GM10266 (cell line): Measurements from ENCODE around the gene LRRC41.

ENCODE experiments used
- DNase-seq: peaks from one replicate; pipeline ENCODE4 v3.0.0; 2012; ENCODE audit errors: extremely low spot score
- CTCF ChIP-seq: IDR thresholded peaks from 2 replicates; pipeline ENCODE4 v1.5.1; 2012; ENCODE audit warnings: mild to moderate bottlenecking, low read depth; ENCODE audit not compliant: control insufficient read depth, insufficient read depth; ENCODE audit errors: missing control alignments

The LRRC41 gene

GRCh38 chr1:46300673-46301405, 2.6 kb downstream of the LRRC41 start:
- no peak for DNase-seq
- no peak for TF ChIP-seq CTCF

DNA sequence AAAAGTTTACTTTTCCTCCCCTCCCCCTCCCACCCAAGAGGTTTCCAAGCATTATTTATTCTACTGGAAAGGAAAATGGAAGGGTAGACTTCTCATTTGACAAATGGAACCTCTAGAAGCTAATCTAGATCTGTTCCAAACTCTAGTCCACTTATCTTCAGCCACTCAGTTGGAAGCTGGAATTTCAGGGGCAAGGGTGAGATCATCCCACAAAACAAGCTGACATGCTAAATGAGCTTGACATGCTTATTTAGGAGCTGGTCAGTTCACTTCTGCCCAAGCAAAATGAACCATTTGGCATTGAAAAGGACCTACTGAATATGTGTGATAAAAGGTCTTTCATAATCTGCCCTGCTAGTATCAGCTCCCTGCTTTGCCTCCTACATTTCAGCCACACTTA, 5.0 kb downstream of the LRRC41 start:
- DNase-seq, result no peak

DNA sequence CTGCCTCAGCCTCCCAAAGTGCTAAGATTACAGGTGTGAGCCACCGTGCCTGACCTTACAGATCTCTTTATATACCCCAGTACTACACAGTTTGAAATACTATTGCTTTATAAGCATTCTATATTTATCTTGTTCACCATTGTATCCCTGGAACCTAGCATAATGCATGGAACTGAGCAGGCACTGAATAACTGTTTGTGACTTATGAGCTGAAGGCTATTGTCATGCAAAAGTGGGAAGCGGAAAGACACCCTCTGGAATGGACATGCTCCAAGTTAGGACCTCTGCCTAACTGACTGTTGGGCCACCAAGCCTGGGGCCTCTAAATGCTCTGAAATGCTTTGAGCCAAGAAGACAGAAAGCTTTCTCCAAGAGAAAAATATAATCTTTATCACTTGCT, 8.1 kb downstream of the LRRC41 start:
- no peak for TF ChIP-seq CTCF
- no peak for DNase-seq

More for the DNA sequence above, 5.0 kb downstream of the LRRC41 start:
- no peak for TF ChIP-seq CTCF

DNA sequence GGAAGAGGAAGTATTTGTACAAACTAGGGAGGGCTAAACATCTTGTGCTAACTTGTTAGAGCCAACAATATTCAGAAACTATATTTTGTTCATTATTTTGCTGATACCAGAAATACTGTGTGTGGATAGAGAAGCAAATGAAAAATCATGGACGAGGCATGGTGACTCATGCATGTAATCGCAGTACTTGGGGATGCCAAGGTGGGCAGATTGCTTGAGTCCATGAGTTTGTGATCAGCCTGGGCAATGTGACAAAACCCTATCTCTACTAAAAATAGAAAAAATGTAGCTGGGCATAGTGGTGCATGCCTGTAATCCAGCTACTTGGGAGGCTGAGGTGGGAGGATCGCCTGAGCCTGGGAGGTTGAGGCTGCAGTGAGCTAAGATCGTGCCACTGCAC, 13.4 kb downstream of the LRRC41 start:
- TF ChIP-seq CTCF, result no peak
- DNase-seq, result no peak

DNA sequence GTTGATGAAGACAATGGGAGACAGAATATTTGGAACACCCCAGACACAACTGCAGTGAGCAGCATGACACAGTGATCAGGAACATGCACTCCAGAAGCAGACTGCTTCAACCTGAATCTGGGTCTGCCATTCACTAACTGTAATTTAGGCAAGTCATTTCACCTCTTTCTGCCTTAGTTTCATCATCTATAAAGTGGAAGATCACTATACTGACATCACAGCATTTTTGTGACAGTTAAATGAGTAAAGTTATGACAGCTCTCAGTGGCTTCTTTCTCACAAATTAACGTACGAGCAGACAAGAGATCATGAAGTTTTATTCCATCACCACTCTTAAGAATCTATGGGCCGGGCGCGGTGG, 14.3 kb downstream of the LRRC41 start:
- TF ChIP-seq CTCF, result no peak
- no peak for DNase-seq

DNA sequence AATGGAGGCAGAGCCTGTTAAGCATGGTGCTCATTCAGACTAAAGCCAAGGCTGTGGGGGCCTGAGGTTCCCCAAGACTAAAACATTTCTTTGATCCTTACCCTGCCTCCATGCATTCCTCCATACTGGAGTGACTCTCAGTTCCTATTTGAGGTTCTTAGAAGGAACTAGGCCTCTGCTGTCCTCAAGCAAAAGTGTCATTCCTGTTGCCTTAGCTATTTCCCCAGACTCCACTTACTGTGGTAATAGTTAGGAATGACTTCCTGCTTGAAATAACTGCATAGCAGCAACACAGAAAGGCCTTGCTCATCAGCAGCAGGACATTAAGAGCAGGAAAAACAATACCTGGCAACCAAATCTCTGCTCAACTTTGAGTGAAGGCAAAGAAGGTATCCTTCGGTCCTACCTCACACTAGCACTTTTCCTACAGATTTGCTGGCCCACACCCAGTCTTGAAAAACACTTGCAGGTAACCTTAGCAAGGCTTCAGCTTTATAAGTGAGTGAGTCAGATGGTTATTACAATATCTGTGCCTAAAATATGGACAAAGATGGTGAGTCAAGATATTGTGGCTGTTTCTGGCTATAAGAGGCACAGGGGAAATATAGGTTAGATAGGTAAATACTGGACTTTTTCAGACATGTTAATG, 14.8 kb downstream of the LRRC41 start:
- DNase-seq, result no peak
- TF ChIP-seq CTCF, result no peak
